NCI-H446 treated with DMSO at 0.1 percent for 48 hours (cell line): Measurements from ENCODE around the gene FRMD5.
"Not testable (repeated sequence)": the region's sequence is repeated elsewhere in the genome, so short reads cannot be mapped to it uniquely, and the experiment has no call there.

ENCODE experiments used
- DNase-seq: peaks from one replicate; lab custom pipeline; 2025; lab: John Stamatoyannopoulos, UW

FRMD5 gene

GRCh38 chr15:43889042-43889441 lies 306.0 kb downstream of the FRMD5 start:
- no peak for DNase-seq

- no peak for DNase-seq
These were observed 307.2 kb downstream of the FRMD5 start for GRCh38 chr15:43887901-43888300.

- no peak for DNase-seq
These were observed 308.5 kb downstream of the FRMD5 start for GRCh38 chr15:43886558-43886957.

GRCh38 chr15:43883571-43883970 lies 311.5 kb downstream of the FRMD5 start:
- no peak for DNase-seq

GRCh38 chr15:43881944-43882343 lies 313.1 kb downstream of the FRMD5 start:
- DNase-seq = no peak

- no peak for DNase-seq
These were observed 313.8 kb downstream of the FRMD5 start for GRCh38 chr15:43881245-43881644.

GRCh38 chr15:43880406-43881194 lies 314.5 kb downstream of the FRMD5 start:
- no peak for DNase-seq

GRCh38 chr15:43879386-43880355 lies 315.4 kb downstream of the FRMD5 start:
- no peak for DNase-seq

GRCh38 chr15:43878446-43878845 lies 316.6 kb downstream of the FRMD5 start:
- no peak for DNase-seq

- DNase-seq = no peak
These were observed 317.7 kb downstream of the FRMD5 start for GRCh38 chr15:43877371-43877770.

GRCh38 chr15:43876872-43877271 lies 318.2 kb downstream of the FRMD5 start:
- DNase-seq = no peak

GRCh38 chr15:43873651-43874050 lies 321.4 kb downstream of the FRMD5 start:
- DNase-seq = no peak

GRCh38 chr15:43872416-43873020 lies 322.6 kb downstream of the FRMD5 start:
- peak; percentile 7 for DNase-seq

GRCh38 chr15:43871835-43872234 lies 323.2 kb downstream of the FRMD5 start:
- no peak for DNase-seq

GRCh38 chr15:43868406-43868805 lies 326.7 kb downstream of the FRMD5 start:
- DNase-seq = no peak

- no peak for DNase-seq
These were observed 328.0 kb downstream of the FRMD5 start for GRCh38 chr15:43867096-43867495.

GRCh38 chr15:43866636-43867035 lies 328.4 kb downstream of the FRMD5 start:
- not testable (repeated sequence) for DNase-seq

GRCh38 chr15:43859546-43859945 lies 335.5 kb downstream of the FRMD5 start:
- DNase-seq = no peak

GRCh38 chr15:43854801-43855200 lies 340.3 kb downstream of the FRMD5 start:
- DNase-seq = no peak

GRCh38 chr15:43852607-43853006 lies 342.5 kb downstream of the FRMD5 start:
- DNase-seq = no peak

GRCh38 chr15:43851251-43851650 lies 343.8 kb downstream of the FRMD5 start:
- no peak for DNase-seq

GRCh38 chr15:43845421-43845820 lies 349.6 kb downstream of the FRMD5 start:
- DNase-seq = no peak
